WTC11 (cell line): Measurements from ENCODE around the gene SPINK2. TPM values are rescaled to one million over a fixed set of nuclear protein-coding genes. Genes with fewer than 3 reads are reported as not detected.

Experiments used
- ATAC-seq: fragments of 200-7000 bp; cut with Tn5 transposase; 2 replicates; pipeline ENCODE4 v1.10.0; 2021; ENCODE audit warnings: mild to moderate bottlenecking, moderate library complexity
- CTCF ChIA-PET: fragments of 300-600 bp; sonication (Branson Sonifier 250); formaldehyde crosslinking; loops from one replicate; lab custom pipeline; 2021; ENCODE audit warnings: antibody characterized with exemption; lab: Charles Lee
- POLR2A ChIA-PET: fragments of 350-600 bp; sonication (Branson Sonifier 250); formaldehyde crosslinking; loops from one replicate; lab custom pipeline; 2021; ENCODE audit warnings: antibody characterized with exemption; lab: Charles Lee
- DNase-seq: peaks from one replicate; pipeline ENCODE4 v3.0.0; 2021; ENCODE audit warnings: low spot score
- H3K27ac Mint-ChIP-seq: 2 replicates; pipeline ENCODE4 v1.8.0; 2021; ENCODE audit warnings: mixed read lengths
- H3K27me3 Mint-ChIP-seq: 2 replicates; pipeline ENCODE4 v1.8.0; 2021; ENCODE audit warnings: low read depth, mild to moderate bottlenecking, moderate library complexity, mixed read lengths
- H3K36me3 Mint-ChIP-seq: 2 replicates; pipeline ENCODE4 v1.8.0; 2021; ENCODE audit warnings: mixed read lengths
- H3K4me1 Mint-ChIP-seq: 2 replicates; pipeline ENCODE4 v1.8.0; 2022; ENCODE audit warnings: mixed read lengths
- H3K4me3 Mint-ChIP-seq: 2 replicates; pipeline ENCODE4 v1.8.0; 2021; ENCODE audit warnings: mild to moderate bottlenecking, moderate library complexity, mixed read lengths
- H3K9me3 Mint-ChIP-seq: 2 replicates; pipeline ENCODE4 v1.8.0; 2021; ENCODE audit warnings: mixed read lengths
- AFF4 ChIP-seq: sonication (generic); formaldehyde crosslinking; IDR thresholded peaks from 2 replicates; pipeline ENCODE4 v1.8.1; 2023; ENCODE audit warnings: mild to moderate bottlenecking, missing genetic modification reagents, borderline replicate concordance
- ATF1 ChIP-seq: sonication (generic); formaldehyde crosslinking; IDR thresholded peaks from 2 replicates; pipeline ENCODE4 v1.8.1; 2023; ENCODE audit warnings: mild to moderate bottlenecking, moderate library complexity, missing genetic modification reagents
- CDX4 ChIP-seq: fragments of 250-450 bp; sonication (Bioruptor Pico); IDR thresholded peaks from 2 replicates; pipeline ENCODE4 v1.9.0; 2021; ENCODE audit warnings: moderate library complexity, mild to moderate bottlenecking, inconsistent platforms, borderline replicate concordance
- CREM ChIP-seq: sonication (generic); formaldehyde crosslinking; IDR thresholded peaks from 2 replicates; pipeline ENCODE4 v1.8.1; 2022; ENCODE audit warnings: mild to moderate bottlenecking, missing genetic modification reagents, moderate library complexity
- EMX1 ChIP-seq: fragments of 250-450 bp; sonication (Bioruptor Pico); IDR thresholded peaks from 2 replicates; pipeline ENCODE4 v1.8.0; 2021; ENCODE audit warnings: mild to moderate bottlenecking
- JAZF1 ChIP-seq: fragments of 250-450 bp; sonication (Bioruptor Pico); IDR thresholded peaks from 2 replicates; pipeline ENCODE4 v1.9.0; 2021; ENCODE audit warnings: moderate library complexity, mild to moderate bottlenecking, inconsistent platforms
- MAX ChIP-seq: sonication (generic); formaldehyde crosslinking; IDR thresholded peaks from 2 replicates; pipeline ENCODE4 v1.8.0; 2022; ENCODE audit warnings: mild to moderate bottlenecking, missing genetic modification reagents
- MXD4 ChIP-seq: fragments of 250-450 bp; sonication (Bioruptor Pico); IDR thresholded peaks from 2 replicates; pipeline ENCODE4 v1.8.0; 2021; ENCODE audit warnings: mild to moderate bottlenecking, moderate library complexity, borderline replicate concordance
- NFATC4 ChIP-seq: fragments of 250-450 bp; sonication (Bioruptor Pico); IDR thresholded peaks from 2 replicates; pipeline ENCODE4 v1.9.0; 2021; ENCODE audit warnings: mild to moderate bottlenecking
- NFE2L1 ChIP-seq: sonication (generic); formaldehyde crosslinking; IDR thresholded peaks from 2 replicates; pipeline ENCODE4 v1.8.1; 2023; ENCODE audit warnings: missing genetic modification reagents
- PRRX2 ChIP-seq: fragments of 250-450 bp; sonication (Bioruptor Pico); IDR thresholded peaks from 2 replicates; pipeline ENCODE4 v1.8.0; 2021; ENCODE audit warnings: mild to moderate bottlenecking
- TEAD4 ChIP-seq: sonication (generic); formaldehyde crosslinking; IDR thresholded peaks from 2 replicates; pipeline ENCODE4 v1.8.0; 2022; ENCODE audit warnings: mild to moderate bottlenecking, missing genetic modification reagents
- USF2 ChIP-seq: sonication (generic); formaldehyde crosslinking; IDR thresholded peaks from 2 replicates; pipeline ENCODE4 v1.8.1; 2023; ENCODE audit warnings: mild to moderate bottlenecking, missing genetic modification reagents, moderate library complexity
- ZBTB43 ChIP-seq: sonication (generic); formaldehyde crosslinking; IDR thresholded peaks from 2 replicates; pipeline ENCODE4 v1.8.1; 2023; ENCODE audit warnings: mild to moderate bottlenecking, missing genetic modification reagents
- ZNF263 ChIP-seq: sonication (generic); formaldehyde crosslinking; IDR thresholded peaks from 2 replicates; pipeline ENCODE4 v1.8.1; 2022; ENCODE audit warnings: low read depth, mild to moderate bottlenecking, moderate library complexity, missing genetic modification reagents
- total RNA-seq: library from RNA; stranded (reverse); gene quantifications from 3 replicates; pipeline ENCODE4 v1.2.3, GENCODE V29; 2021
- TF ChIP-seq, protein P1 (sequence below): fragments of 250-450 bp; sonication (Bioruptor Pico); conservative IDR thresholded peaks from 2 replicates; pipeline ENCODE4 v1.9.0; 2021; ENCODE audit warnings: mild to moderate bottlenecking
- TF ChIP-seq, protein P2 (sequence below): sonication (generic); formaldehyde crosslinking; IDR thresholded peaks from 2 replicates; pipeline ENCODE4 v1.8.0; 2022; ENCODE audit warnings: missing genetic modification reagents

Gene SPINK2
- total RNA-seq, 1 experiment from 2014 or later = 0.92 TPM

GRCh38 chr4:56772134-56772533 is 49.4 kb downstream of the SPINK2 start (continued):
- TF ChIP-seq PRRX2 (CRISPR knock-in tag) = no peak
- no peak for TF ChIP-seq NFATC4

- POLR2A ChIA-PET = no interaction called here
- H3K9me3 Mint-ChIP-seq = no peaks in the 10 kb centered on the region
- peak; percentile 85 for ATAC-seq
- H3K4me3 Mint-ChIP-seq = no peak overlapping the region
- DNase-seq = no peak
- TF ChIP-seq, protein P1, sequence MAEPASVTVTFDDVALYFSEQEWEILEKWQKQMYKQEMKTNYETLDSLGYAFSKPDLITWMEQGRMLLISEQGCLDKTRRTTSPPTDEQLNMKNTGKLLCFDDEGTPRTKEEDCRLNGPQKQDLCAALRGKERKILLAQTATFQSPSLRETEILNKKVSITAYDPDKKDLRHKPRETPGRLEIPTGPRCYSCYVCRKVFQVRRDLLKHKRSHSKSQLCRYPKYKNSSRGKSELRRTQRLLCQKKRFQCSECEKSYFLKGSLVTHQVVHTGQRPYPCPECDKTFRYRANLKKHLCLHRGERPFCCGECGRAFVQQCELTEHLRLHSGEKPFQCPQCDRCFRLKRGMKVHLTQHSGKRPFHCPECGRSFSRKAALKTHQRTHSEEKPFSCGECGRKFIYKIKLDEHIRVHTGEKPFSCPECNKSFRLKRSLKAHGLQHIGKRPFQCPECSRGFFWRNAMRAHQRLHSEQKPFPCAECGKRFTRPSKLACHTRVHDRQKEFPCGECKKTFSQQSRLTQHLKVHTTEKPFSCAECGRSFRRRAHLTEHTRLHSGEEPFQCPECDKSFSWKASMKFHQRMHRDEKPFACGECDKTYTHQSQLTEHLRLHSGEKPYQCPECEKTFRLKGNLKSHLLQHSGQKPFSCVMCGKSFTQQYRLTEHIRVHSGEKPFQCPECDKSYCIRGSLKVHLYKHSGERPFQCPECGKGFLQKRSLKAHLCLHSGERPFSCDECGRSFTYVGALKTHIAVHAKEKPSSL = no peak
- TF ChIP-seq ATF1 (CRISPR knock-in tag) (no peak), ZBTB43 (no peak), CREM (no peak)
- TF ChIP-seq, all 79 proteins: peak for 0
- Mint-ChIP-seq H3K36me3 (no peaks in the 10 kb centered on the region), H3K4me1 (peaks cover 21% of the 10 kb centered on the region), H3K27me3 (no peaks in the 10 kb centered on the region), H3K27ac (peak overlapping the region; percentile 21; the same call in 1 of the 2 replicates)
- CTCF ChIA-PET = no interaction called here
These were observed 52.7 kb downstream of the SPINK2 start for GRCh38 chr4:56768763-56769162.

- CTCF ChIA-PET = interaction anchor here (0.6 kb wide), 1 partner anchor 9 kb away, joined by 4 read pairs; no protein-coding TSS in a partner anchor
- Mint-ChIP-seq H3K4me1 (peaks cover 21% of the 10 kb centered on the region), H3K27me3 (no peaks in the 10 kb centered on the region), H3K27ac (peak overlapping the region; percentile 21; the same call in 1 of the 2 replicates), H3K36me3 (no peaks in the 10 kb centered on the region), H3K4me3 (no peak overlapping the region), H3K9me3 (no peaks in the 10 kb centered on the region)
- peak; percentile 32 for ATAC-seq
- TF ChIP-seq ZNF263 (no peak), MAX (no peak), AFF4 (no peak)
- POLR2A ChIA-PET = interaction anchor here (0.6 kb wide), 1 partner anchor 9 kb away, joined by 3 read pairs; no protein-coding TSS in a partner anchor
- DNase-seq = no peak
These were observed 53.2 kb downstream of the SPINK2 start for GRCh38 chr4:56768316-56768715.

GRCh38 chr4:56767567-56767966 is 53.9 kb downstream of the SPINK2 start:
- ChIA-PET POLR2A (interaction anchor here (0.6 kb wide), 1 partner anchor 21 kb away, joined by 9 read pairs; no protein-coding TSS in a partner anchor), CTCF (no interaction called here)
- Mint-ChIP-seq H3K4me3 (no peak overlapping the region), H3K36me3 (no peaks in the 10 kb centered on the region), H3K4me1 (peaks cover 21% of the 10 kb centered on the region), H3K9me3 (no peaks in the 10 kb centered on the region), H3K27ac (no peak overlapping the region), H3K27me3 (no peaks in the 10 kb centered on the region)
- no peak for DNase-seq
- ATAC-seq = no peak
- TF ChIP-seq MAX (no peak), TEAD4 (CRISPR knock-in tag) (no peak), JAZF1 (CRISPR knock-in tag) (no peak), EMX1 (CRISPR knock-in tag) (no peak), USF2 (CRISPR knock-in tag) (no peak), MXD4 (CRISPR knock-in tag) (no peak), NFE2L1 (CRISPR knock-in tag) (no peak), CDX4 (CRISPR knock-in tag) (no peak)
- TF ChIP-seq, protein P2, sequence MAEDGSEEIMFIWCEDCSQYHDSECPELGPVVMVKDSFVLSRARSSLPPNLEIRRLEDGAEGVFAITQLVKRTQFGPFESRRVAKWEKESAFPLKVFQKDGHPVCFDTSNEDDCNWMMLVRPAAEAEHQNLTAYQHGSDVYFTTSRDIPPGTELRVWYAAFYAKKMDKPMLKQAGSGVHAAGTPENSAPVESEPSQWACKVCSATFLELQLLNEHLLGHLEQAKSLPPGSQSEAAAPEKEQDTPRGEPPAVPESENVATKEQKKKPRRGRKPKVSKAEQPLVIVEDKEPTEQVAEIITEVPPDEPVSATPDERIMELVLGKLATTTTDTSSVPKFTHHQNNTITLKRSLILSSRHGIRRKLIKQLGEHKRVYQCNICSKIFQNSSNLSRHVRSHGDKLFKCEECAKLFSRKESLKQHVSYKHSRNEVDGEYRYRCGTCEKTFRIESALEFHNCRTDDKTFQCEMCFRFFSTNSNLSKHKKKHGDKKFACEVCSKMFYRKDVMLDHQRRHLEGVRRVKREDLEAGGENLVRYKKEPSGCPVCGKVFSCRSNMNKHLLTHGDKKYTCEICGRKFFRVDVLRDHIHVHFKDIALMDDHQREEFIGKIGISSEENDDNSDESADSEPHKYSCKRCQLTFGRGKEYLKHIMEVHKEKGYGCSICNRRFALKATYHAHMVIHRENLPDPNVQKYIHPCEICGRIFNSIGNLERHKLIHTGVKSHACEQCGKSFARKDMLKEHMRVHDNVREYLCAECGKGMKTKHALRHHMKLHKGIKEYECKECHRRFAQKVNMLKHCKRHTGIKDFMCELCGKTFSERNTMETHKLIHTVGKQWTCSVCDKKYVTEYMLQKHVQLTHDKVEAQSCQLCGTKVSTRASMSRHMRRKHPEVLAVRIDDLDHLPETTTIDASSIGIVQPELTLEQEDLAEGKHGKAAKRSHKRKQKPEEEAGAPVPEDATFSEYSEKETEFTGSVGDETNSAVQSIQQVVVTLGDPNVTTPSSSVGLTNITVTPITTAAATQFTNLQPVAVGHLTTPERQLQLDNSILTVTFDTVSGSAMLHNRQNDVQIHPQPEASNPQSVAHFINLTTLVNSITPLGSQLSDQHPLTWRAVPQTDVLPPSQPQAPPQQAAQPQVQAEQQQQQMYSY (CRISPR knock-in tag) = no peak
